Amniotic stem cell (primary cell): ENCODE data around the gene SPRR5.

Source experiments
- DNase-seq: peaks from one replicate; lab custom pipeline; 2025; lab: John Stamatoyannopoulos, UW

Gene SPRR5

DNA sequence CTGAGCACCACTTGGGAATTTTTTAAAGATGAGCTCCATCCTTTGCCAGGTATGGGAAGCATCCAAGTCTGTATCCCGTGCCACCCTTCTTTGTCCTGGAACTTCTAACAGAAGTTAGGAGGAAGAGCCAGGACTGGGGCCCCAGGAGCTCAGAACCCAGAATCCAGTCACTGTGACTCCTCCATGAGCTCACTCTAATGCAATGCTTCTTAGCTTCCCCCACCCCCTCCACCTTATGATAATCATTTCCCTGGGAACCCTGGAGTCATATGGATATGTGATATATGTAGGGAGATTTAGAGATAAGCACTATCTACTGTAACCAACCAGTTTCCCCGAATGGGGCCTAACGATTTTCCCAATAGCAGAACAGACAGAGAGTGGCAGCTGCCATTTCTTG lies 758 bp upstream of the SPRR5 start:
- no peak for DNase-seq

GRCh38 chr1:152951711-152952110 lies 4.7 kb downstream of the SPRR5 start:
- no peak for DNase-seq

GRCh38 chr1:152953761-152954160 lies 6.8 kb downstream of the SPRR5 start:
- DNase-seq, result no peak

DNA sequence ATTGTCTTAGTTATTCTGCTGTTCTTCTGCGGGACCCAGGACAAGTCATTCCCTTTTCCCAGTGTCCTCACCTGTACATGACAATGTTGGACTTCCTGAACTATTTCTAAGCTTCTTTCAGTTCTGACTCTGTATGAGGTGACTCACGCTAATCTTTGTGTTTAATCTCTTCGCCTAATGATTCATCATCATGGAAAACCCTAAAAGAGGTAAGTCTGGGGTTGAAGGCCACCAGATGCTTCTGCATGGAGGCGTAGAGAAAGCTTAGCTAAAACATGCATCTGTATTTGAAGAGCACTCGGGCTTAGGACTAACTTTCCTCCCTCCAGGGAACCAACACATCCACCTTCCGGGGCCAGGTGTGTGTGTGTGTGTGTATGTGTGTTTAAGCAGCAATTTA lies 7.4 kb downstream of the SPRR5 start:
- no peak for DNase-seq

DNA sequence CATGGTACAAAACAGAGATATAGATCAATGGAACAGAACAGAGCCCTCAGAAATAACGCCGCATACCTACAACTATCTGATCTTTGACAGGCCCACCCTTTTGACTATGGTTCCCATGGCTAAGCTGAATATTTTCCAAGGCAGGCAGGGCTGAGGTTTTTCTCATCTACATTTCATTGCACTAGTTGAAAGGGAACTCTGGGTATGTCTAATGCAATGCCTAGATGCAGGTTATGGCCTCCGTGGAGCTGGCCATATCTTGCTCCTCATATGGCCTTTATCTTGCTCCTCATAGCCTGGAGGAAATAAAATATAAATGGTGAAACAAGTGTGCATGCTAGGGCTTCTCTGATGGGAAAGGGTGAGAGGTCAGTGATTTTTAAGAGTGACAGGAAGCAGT lies 10.6 kb downstream of the SPRR5 start:
- no peak for DNase-seq

DNA sequence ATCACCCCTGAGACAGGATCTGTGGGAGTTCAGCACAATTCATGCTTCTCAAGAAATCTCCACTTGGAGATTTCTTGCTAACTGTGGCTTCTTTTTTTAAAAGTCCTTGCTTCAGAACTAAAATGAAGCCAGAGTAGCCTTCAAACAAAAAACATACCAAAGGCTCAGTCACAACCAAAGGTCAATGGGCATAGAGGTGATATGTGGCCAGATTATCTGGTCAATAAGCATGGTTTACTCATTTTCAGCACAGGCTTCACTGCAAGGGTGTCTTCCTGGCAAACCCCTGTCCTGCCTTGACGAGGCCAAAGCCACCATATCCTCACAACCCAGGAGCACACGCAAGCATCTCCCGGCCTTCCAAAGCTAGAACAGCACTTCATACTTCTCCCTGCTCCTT lies 12.3 kb downstream of the SPRR5 start:
- no peak for DNase-seq

GRCh38 chr1:152959801-152960451 lies 12.9 kb downstream of the SPRR5 start:
- no peak for DNase-seq

DNA sequence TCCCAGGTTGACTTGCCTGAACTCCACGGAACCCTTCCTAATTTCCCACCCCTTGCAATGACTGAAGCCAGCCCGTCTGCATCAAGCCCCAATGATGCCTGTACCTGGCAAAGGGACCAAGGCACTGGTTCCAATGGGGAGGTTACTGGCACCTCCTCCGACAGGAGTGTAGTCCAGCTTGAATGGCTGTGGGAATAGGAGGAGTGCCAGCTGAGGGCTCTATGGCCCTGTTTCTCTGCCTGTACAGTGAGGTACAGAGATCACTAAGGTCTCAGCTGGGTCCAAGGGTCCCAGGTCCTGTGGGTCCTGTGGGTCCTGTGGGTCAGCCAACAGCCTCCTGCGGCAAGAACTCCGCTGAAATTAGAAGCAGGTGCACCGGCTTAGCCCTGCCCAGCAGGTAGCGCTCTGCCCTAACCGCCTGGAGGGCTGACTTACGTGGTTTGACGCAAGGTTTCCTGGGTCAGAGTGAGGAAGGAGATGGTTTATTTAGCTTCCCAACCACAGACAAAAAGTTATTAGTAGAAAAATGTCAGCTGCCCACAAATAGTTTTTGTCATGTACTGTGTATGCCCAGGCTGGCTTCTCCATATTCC lies 13.5 kb downstream of the SPRR5 start:
- no peak for DNase-seq

- no peak for DNase-seq
Observed at GRCh38 chr1:152961226-152961891, 14.4 kb downstream of the SPRR5 start.

- no peak for DNase-seq
Observed at GRCh38 chr1:152962876-152963415, 15.9 kb downstream of the SPRR5 start.

DNA sequence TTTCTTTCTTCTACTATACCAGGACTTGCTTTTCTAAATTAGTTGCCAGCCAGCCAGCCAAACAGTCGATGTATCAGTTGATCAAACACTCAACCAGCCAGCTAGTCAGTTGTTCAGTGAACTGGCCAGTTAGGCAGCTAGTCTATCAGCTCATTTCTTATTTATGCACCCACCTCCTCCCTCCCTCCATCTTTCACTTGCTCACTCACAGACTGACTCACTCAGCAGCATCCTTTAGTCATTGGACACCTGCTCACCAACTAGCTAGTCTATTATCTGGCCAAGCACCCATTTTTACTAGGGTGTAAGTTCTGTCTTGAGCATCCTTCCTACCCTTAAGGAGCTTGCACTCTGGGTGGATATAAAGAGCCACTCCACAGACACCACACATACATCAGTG lies 17.5 kb downstream of the SPRR5 start:
- DNase-seq, result no peak

GRCh38 chr1:152965853-152966252 lies 18.8 kb downstream of the SPRR5 start:
- no peak for DNase-seq

GRCh38 chr1:152967201-152967600 lies 20.2 kb downstream of the SPRR5 start:
- DNase-seq, result no peak

GRCh38 chr1:152968248-152968647 lies 21.2 kb downstream of the SPRR5 start:
- DNase-seq, result no peak

- DNase-seq, result no peak
Observed at GRCh38 chr1:152969036-152969435, 22.0 kb downstream of the SPRR5 start.

DNA sequence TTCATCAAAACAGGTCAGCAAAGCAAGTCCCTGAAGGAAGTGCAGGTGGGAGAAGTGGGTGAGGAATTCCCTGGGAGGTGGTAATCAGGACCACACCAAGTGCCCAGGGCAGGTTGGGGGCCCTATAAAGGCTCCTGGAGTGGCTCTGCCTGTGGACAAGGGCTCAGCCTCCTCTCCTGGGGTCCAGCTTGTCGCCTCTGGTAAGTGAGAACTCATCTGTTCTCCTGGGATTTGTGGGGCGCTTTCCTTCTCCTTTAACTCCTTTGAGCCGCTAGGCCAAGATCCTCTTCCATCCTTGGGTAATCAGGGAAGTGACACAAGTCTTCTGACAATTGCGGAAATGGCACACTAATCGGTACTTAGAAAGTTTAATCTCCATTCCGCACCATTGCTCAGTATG lies 23.5 kb downstream of the SPRR5 start, which contains the start of gene SPRR4:
SPRR4 (plus strand) TSS at position 154 of the 400 bp plus-strand sequence. CDS start 1,243 bp downstream, outside the sequence.
- DNase-seq, result no peak

DNA sequence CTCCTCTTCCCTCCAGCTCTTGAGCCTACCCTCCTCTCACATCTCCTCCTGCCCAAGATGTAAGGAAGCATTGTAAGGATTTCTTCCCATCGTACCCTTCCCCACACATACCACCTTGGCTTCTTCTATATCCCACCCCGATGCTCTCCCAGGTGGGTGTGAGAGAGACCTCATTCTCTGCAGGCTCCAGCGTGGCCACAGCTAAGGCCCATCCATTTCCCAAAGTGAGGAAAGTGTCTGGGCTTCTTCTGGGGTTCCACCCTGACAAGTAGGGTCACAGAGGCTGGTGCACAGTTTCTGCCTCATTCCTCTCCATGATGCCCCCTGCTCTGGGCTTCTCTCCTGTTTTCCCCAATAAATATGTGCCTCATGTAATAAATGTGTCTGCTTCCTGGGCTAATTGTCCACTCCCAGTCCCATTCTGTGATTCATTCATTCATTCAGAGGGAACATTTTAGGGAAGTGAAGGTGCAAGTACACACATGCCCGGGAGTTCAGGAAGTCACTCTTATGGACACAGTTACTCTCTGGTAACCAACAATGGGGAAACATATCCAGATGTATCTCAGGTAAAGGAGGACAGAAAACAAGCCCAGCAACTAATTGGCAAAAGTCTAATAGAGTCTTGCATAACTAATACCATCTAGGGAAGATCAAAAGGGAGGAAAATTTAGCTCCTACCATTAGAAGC lies 25.3 kb downstream of the SPRR5 start:
- no peak for DNase-seq

DNA sequence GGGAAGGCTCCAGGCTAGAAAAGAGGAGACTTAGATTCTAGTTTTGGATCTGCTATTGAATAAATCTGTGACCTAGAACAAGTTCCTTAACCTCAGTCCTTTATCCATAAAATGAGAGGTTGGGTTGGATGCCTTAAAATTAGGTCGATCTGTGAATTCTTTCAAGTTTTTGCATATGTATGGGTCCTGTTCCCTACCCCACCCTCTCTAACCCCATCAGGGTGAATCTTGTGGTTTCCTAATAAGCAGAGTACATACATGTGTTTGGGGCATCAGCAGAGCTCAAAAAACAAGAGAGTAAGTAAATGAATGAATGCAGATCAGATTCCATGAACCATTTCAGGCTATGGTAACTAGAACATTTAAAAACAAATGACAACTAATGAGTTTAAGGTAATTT lies 29.7 kb downstream of the SPRR5 start:
- no peak for DNase-seq

DNA sequence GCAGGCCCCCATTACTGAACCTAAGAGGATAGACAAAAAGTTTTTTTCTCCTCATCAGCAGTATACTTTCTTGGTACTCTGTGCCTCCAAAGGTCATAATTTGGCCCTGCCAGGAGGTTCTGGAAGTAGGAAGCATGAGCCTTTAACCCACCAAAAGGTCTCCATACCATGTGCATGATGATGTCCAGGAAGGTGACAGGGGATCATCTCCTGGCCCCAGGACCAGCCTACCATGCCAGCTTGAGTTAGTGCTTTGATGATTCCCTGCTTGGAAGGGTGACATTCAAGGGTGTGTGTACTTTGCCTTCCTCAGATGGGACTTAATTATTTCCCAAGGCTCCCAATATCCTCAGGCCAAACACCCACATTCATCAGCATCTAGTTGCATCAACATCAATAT lies 30.6 kb downstream of the SPRR5 start:
- DNase-seq, result no peak

- DNase-seq, result no peak
Observed at GRCh38 chr1:152980676-152981075, 33.7 kb downstream of the SPRR5 start.

GRCh38 chr1:152981146-152981871 lies 34.3 kb downstream of the SPRR5 start:
- no peak for DNase-seq

DNA sequence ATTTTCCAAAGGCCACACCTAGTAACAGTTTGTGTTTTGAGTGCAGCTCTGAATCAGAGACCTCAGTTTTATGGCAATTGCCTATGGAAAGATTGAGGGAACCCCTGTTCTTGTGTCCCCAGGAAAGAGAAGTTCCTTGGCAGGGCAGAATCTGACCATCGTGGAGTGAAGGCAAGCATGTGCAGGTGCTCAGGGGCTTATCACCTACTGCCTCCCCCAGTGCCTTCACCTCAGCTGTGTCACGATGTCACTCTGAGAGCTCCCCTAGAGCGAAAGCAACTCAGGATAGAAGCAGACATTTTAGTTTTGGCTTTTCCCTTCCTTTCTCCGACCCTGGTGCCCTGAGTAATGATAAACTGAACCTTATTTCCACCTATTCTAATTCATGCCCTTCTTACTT lies 35.1 kb downstream of the SPRR5 start:
- no peak for DNase-seq
